ENCODE results near the gene CSTF3.

DNA sequence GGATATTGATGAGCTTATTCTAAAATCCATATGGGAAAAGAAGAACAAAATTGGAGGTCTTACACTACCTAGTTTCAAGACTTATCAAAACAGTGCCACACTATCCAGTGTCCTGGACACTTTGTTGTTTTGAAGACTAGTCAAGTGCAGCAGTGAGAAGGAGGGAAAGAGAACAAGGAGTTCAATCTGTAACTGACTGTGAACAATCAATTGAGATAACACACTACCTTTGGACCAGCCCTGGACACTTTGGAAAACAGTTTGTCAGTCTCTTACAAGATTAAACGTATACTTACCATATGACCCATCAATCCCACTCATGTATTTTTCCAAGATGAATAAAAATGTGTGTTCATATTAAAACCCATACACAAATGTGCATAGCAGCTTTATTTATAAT lies 10.0 kb upstream of the CSTF3 start:
- TF ChIP-seq, protein P1, sequence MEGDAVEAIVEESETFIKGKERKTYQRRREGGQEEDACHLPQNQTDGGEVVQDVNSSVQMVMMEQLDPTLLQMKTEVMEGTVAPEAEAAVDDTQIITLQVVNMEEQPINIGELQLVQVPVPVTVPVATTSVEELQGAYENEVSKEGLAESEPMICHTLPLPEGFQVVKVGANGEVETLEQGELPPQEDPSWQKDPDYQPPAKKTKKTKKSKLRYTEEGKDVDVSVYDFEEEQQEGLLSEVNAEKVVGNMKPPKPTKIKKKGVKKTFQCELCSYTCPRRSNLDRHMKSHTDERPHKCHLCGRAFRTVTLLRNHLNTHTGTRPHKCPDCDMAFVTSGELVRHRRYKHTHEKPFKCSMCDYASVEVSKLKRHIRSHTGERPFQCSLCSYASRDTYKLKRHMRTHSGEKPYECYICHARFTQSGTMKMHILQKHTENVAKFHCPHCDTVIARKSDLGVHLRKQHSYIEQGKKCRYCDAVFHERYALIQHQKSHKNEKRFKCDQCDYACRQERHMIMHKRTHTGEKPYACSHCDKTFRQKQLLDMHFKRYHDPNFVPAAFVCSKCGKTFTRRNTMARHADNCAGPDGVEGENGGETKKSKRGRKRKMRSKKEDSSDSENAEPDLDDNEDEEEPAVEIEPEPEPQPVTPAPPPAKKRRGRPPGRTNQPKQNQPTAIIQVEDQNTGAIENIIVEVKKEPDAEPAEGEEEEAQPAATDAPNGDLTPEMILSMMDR (optimal IDR thresholded peaks at IDR 0.05 in 1 of 3, IDR thresholded peaks at IDR 0.05 in 1 of 3, conservative IDR thresholded peaks at IDR 0.05 in 1 of 3; ENCODE audit: extremely low read depth in 1 of 3, insufficient read depth in 2 of 3, low read length in 3 of 3), result no peak
- TF ChIP-seq EZH2 (IDR thresholded peaks at IDR 0.05; ENCODE audit: low read length), result no peak

Measured in keratinocyte (primary cell).